Stimulated activated CD4-positive, alpha-beta T cell treated with anti-CD3 and anti-CD28 coated beads, Interleukin-1b, Interleukin-23, amount 100 ng/mL, for 1 hour (primary cell): ENCODE measurements around the gene KIF1A.

Source experiments
- DNase-seq, 2 donors: peaks; one replicate each; pipeline ENCODE4 v3.0.0-alpha.2; 2020; ENCODE audit warnings: low read depth in 2 of 2

The KIF1A gene

GRCh38 chr2:240799033-240799820 is 20.8 kb downstream of the KIF1A start:
- no peak for DNase-seq

- no peak for DNase-seq
Observed at GRCh38 chr2:240798327-240798905, 21.6 kb downstream of the KIF1A start.

GRCh38 chr2:240797914-240798313 is 22.1 kb downstream of the KIF1A start:
- DNase-seq, result no peak

GRCh38 chr2:240797500-240797895 is 22.5 kb downstream of the KIF1A start:
- no peak for DNase-seq

- DNase-seq, result no peak
Observed at GRCh38 chr2:240796543-240797499, 23.2 kb downstream of the KIF1A start.

- no peak for DNase-seq
Observed at GRCh38 chr2:240795916-240796510, 24.0 kb downstream of the KIF1A start.

GRCh38 chr2:240795454-240795853 is 24.6 kb downstream of the KIF1A start:
- DNase-seq, result no peak

GRCh38 chr2:240794178-240794721 is 25.8 kb downstream of the KIF1A start:
- no peak for DNase-seq

- DNase-seq, result no peak
Observed at GRCh38 chr2:240793313-240794177, 26.5 kb downstream of the KIF1A start.

- no peak for DNase-seq
Observed at GRCh38 chr2:240792629-240793312, 27.2 kb downstream of the KIF1A start.

- DNase-seq, result no peak
Observed at GRCh38 chr2:240791821-240792628, 28.0 kb downstream of the KIF1A start.

- DNase-seq, result no peak
Observed at GRCh38 chr2:240791221-240791800, 28.7 kb downstream of the KIF1A start.

- no peak for DNase-seq
Observed at GRCh38 chr2:240790370-240791220, 29.4 kb downstream of the KIF1A start.

GRCh38 chr2:240789501-240790369 is 30.3 kb downstream of the KIF1A start:
- DNase-seq, result no peak

- DNase-seq, result no peak
Observed at GRCh38 chr2:240789051-240789453, 31.0 kb downstream of the KIF1A start.

GRCh38 chr2:240788482-240788881 is 31.5 kb downstream of the KIF1A start:
- no peak for DNase-seq
